ENCODE measurements around the gene LDLRAD1.
"Not testable (repeated sequence)": the region's sequence is repeated elsewhere in the genome, so short reads cannot be mapped to it uniquely, and the experiment has no call there.

LDLRAD1 gene

DNA sequence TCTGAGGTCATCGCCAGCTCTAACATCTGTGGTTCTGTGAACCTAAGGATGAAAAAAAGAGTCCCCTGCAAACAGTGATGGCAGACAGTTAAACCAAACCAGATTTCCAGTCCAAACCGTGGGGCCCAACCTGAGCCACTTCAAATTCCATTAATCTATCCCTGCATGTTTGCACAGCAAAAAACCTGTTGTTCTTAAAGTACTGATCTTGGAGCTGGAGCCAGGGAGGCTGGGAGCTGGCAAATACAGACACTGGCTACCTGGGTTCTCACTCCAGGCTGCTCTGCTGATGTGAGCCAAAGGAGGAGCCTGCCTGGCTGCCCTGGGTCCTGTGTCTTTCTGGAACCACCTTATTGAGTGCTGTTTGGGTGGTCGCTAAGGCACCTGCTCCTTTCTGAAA, 16.4 kb downstream of the LDLRAD1 start:
- H3K27ac ChIP-seq, result no peak overlapping the region
- H3K27me3 ChIP-seq (replicated peaks), result no peaks in the 10 kb centered on the region
- in situ Hi-C loops (cut with HindIII; ENCODE audit: low pct_ligation_motif_present, low sequenced_read_pairs), result no loop called here
- DNase-seq, result no peak
- H3K4me3 ChIP-seq (ENCODE audit: low read depth, low read length), result no peak overlapping the region
- H3K36me3 ChIP-seq (replicated peaks), result no peaks in the 10 kb centered on the region
- TF ChIP-seq, protein P1, sequence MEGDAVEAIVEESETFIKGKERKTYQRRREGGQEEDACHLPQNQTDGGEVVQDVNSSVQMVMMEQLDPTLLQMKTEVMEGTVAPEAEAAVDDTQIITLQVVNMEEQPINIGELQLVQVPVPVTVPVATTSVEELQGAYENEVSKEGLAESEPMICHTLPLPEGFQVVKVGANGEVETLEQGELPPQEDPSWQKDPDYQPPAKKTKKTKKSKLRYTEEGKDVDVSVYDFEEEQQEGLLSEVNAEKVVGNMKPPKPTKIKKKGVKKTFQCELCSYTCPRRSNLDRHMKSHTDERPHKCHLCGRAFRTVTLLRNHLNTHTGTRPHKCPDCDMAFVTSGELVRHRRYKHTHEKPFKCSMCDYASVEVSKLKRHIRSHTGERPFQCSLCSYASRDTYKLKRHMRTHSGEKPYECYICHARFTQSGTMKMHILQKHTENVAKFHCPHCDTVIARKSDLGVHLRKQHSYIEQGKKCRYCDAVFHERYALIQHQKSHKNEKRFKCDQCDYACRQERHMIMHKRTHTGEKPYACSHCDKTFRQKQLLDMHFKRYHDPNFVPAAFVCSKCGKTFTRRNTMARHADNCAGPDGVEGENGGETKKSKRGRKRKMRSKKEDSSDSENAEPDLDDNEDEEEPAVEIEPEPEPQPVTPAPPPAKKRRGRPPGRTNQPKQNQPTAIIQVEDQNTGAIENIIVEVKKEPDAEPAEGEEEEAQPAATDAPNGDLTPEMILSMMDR (IDR thresholded peaks at IDR 0.05; ENCODE audit: low read depth, low read length, missing control alignments), result no peak

DNA sequence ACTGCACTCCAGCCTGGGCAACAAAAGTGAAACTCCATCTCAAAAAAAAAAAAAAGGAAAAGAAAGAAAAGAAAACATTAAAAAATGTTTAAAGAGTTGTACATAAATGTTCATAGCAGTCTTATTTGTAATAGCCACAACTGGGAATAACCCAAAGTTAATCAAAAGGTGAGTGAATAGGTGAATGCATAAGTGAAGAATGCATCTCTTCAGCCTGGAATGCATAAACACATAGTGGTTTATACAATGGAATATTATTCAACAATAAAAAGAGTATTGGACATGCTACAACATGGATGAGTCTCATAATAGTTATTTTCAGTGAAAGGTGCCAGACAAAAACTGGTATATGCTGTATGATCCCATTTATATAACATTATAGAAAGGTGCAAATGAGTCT, 18.1 kb downstream of the LDLRAD1 start:
- in situ Hi-C loops (cut with HindIII; ENCODE audit: low pct_ligation_motif_present, low sequenced_read_pairs), result no loop called here
- no peak for DNase-seq
- no peak overlapping the region for H3K4me3 ChIP-seq (ENCODE audit: low read depth, low read length)

DNA sequence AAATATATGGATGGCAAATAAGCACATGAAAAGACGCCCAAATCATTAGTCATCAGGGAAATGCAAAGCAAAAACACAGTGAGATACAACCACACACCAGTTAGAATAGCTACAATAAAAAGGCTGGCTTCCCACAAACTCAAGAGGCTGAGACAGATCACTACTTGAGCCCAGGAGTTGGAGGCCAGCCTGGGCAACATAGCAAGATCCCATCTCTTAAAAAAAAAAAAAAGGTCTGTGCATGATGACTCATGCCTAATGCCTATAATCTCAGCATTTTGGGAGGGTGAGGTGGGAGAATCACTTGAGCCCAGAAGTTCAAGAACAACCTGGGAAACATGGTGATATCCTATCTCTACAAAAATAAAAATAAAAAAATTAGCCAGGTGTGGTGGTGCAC, 19.8 kb downstream of the LDLRAD1 start:
- TF ChIP-seq, protein P1 (IDR thresholded peaks at IDR 0.05; ENCODE audit: low read depth, low read length, missing control alignments), result no peak
- H3K4me3 ChIP-seq (ENCODE audit: low read depth, low read length), result no peak overlapping the region

More for the DNA sequence above, 18.1 kb downstream of the LDLRAD1 start:
- H3K27me3 ChIP-seq (replicated peaks), result no peaks in the 10 kb centered on the region
- H3K27ac ChIP-seq, result no peak overlapping the region
- TF ChIP-seq, protein P1 (IDR thresholded peaks at IDR 0.05; ENCODE audit: low read depth, low read length, missing control alignments), result no peak
- no peaks in the 10 kb centered on the region for H3K36me3 ChIP-seq (replicated peaks)

DNA sequence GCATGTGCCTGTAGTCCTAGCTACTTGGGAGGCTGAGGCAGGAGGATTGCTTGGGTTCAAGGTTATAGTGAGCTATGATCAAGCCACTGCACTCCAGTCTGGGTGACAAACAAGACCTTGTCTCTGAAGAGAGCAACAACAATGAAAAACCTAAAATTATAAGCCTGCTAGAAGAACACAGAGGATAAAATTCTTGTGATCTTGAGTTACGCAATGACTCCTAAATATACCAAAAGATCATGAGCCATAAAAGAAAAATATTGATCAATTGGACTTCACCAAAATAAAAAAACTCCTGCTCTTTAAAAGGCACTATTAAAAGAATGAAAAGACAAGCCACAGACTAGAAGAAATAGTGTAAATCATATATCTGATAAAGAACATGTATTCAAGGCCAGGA, 22.3 kb downstream of the LDLRAD1 start:
- no peaks in the 10 kb centered on the region for H3K27me3 ChIP-seq (replicated peaks)
- H3K4me3 ChIP-seq (ENCODE audit: low read depth, low read length), result no peak overlapping the region
- TF ChIP-seq, protein P1 (IDR thresholded peaks at IDR 0.05; ENCODE audit: low read depth, low read length, missing control alignments), result no peak
- no peaks in the 10 kb centered on the region for H3K36me3 ChIP-seq (replicated peaks)
- DNase-seq, result no peak
- H3K27ac ChIP-seq, result no peak overlapping the region
- in situ Hi-C loops (cut with HindIII; ENCODE audit: low pct_ligation_motif_present, low sequenced_read_pairs), result no loop called here

More for the DNA sequence above, 19.8 kb downstream of the LDLRAD1 start:
- Histone ChIP-seq H3K27ac (no peak overlapping the region), H3K36me3 (replicated peaks) (no peaks in the 10 kb centered on the region), H3K27me3 (replicated peaks) (no peaks in the 10 kb centered on the region)
- no peak for DNase-seq
- in situ Hi-C loops (cut with HindIII; ENCODE audit: low pct_ligation_motif_present, low sequenced_read_pairs), result no loop called here

DNA sequence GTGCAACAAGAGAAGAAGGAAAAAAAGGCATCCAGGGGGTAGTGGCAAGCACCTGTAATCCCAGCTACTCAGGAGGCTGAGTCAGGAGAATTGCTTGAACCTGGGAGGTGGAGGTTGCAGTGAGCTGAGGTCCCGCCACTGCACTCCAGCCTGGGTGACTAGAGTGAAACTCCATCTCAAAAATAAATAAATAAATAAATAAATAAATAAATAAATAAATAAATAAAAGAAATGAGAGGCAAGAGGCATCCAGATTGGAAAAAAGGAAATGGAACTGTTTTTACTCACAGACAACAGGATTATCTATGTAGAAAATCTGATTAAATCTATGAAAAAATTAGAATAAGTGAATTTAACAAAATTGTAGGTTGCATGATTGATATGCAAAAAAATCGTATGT, 23.5 kb downstream of the LDLRAD1 start:
- DNase-seq; H3K36me3 ChIP-seq (replicated peaks); H3K27ac ChIP-seq; in situ Hi-C loops (cut with HindIII; ENCODE audit: low pct_ligation_motif_present, low sequenced_read_pairs); H3K4me3 ChIP-seq (ENCODE audit: low read depth, low read length); H3K27me3 ChIP-seq (replicated peaks): not testable (repeated sequence)

DNA sequence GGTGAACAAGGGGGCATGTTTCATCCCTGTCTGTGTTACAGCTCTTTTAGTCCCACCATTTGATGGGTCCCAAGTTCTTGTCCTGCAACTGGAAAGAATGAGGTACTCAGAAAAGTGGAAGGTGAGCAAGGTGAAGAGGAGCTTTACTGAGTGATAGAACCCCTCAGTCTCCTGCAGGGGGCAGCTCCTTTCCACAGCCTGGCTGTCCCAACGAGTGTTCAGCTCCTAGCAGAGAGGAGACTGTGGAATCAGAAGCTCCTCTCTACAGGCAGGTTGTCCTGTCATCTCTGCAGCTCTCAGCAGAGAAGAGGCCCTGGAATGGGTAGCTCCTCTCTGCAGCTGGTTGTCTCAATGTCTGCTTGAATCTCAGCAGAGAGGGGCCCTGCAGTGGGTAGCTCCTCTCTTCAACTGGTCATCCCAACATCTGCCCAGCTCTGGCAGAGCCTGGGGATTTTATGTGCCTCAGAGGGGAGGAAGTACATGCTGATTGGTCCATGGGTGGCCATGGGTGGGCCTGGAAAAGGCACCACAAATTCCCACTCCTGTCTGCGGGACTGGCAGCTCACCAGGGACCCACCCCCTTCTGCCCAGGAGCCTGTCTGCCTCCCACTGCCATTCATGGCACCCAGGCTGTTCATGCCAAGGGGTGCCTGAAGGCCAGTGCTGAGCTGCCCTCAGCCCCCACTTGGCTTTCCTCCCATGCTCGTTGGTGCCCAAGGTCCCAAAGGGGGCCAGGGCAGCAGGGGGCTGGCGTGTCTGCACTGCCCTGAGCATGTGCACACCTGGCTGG, 25.7 kb downstream of the LDLRAD1 start:
- H3K4me3 ChIP-seq (ENCODE audit: low read depth, low read length), result no peak overlapping the region
- H3K27ac ChIP-seq, result no peak overlapping the region
- no peak for DNase-seq
- H3K27me3 ChIP-seq (replicated peaks), result no peaks in the 10 kb centered on the region
- no peaks in the 10 kb centered on the region for H3K36me3 ChIP-seq (replicated peaks)
- in situ Hi-C loops (cut with HindIII; ENCODE audit: low pct_ligation_motif_present, low sequenced_read_pairs), result no loop called here
- TF ChIP-seq, protein P1 (IDR thresholded peaks at IDR 0.05; ENCODE audit: low read depth, low read length, missing control alignments), result peak; percentile 32

Data from brain microvascular endothelial cell (primary cell).